Adrenal gland (tissue), 12 donors: ENCODE results near the gene SLC7A9. TPM values are rescaled to one million over a fixed set of nuclear protein-coding genes. Genes with fewer than 3 reads are reported as not detected.

Experiments used
- DNase-seq, 7 donors: peaks; one replicate each; pipeline ENCODE4 v3.0.0-alpha.2; 2019 to 2020
- H3K27ac ChIP-seq, 5 donors: fragments of 200-600 bp; sonication (generic) in 4 of 5; 1 replicate in 3 of 5; 2 replicates in 2 of 5; pipeline versions ENCODE4 v1.5.1 to v1.8.0; 2016 to 2020; ENCODE audit warnings: mild to moderate bottlenecking in 1 of 5
- H3K27me3 ChIP-seq: fragments of 200-600 bp; 2 replicates; pipeline ENCODE4 v1.8.0; 2021
- H3K36me3 ChIP-seq, 2 donors: fragments of 200-600 bp; replicated peaks in 1 of 2; 1 replicate in 1 of 2; 2 replicates in 1 of 2; pipeline versions ENCODE4 v1.5.1 to v1.8.0; 2018 to 2022
- H3K4me1 ChIP-seq, 2 donors: fragments of 200-600 bp; replicated peaks in 1 of 2; 1 replicate in 1 of 2; 2 replicates in 1 of 2; pipeline versions ENCODE4 v1.5.1 to v1.8.0; 2018 to 2021
- H3K4me3 ChIP-seq, 4 donors: fragments of 200-600 bp; sonication (generic) in 3 of 4; one replicate each; pipeline ENCODE4 v1.5.1; 2016 to 2018
- H3K9me3 ChIP-seq, 3 donors: fragments of 200-600 bp; sonication (generic) in 1 of 3; replicated peaks in 1 of 3; 1 replicate in 2 of 3; 2 replicates in 1 of 3; pipeline versions ENCODE4 v1.5.1 to v1.8.0; 2016 to 2021
- POLR2A ChIP-seq, 2 donors: fragments of 450-650 bp; IDR thresholded peaks; one replicate each; pipeline ENCODE4 v1.6.1; 2017; ENCODE audit warnings: antibody characterized with exemption in 2 of 2, mild to moderate bottlenecking in 2 of 2, moderate library complexity in 1 of 2
- WGBS, 4 donors: extraction: QIAGEN DNeasy Blood & Tissue Kit in 2 of 4; methylation state at CpG; one replicate each; pipeline versions ENCODE4 v1.1.5 to v1.1.7; 2013 to 2017; 5-methylcytosine and 5-hydroxymethylcytosine counted together
- intact Hi-C, 2 donors: fragments of 100-400 bp; cut with DNase I; formaldehyde crosslinking; loops; one replicate each; pipeline versions ENCODE4 v1.14.1 to v1.15.0; 2022 to 2023
- polyA plus RNA-seq, 3 donors: library from polyadenylated mRNA; stranded (reverse); fragments of 200-250 nt in 2 of 3; fragments of 350-450 nt in 1 of 3; fragmentation: Illumina TruSeq in 1 of 3; extraction: RNeasy Lipid Tissue Mini Kit (QIAGEN cat#74804) in 1 of 3; gene quantifications; one replicate each; pipeline ENCODE4 v1.2.3, GENCODE V29; 2013 to 2014
- total RNA-seq, 9 donors: library from RNA; depleted of rRNA in 4 of 9; stranded (reverse); fragments of >200 nt in 4 of 9; fragments of 120-200 nt in 1 of 9; fragmentation: NEBNext Ultra II Directional in 1 of 9; extraction: Animal tissue kit (Norgen Biotek cat#: 25700) in 1 of 9; gene quantifications; one replicate each; pipeline versions ENCODE4 v1.1.0 to v1.2.4, GENCODE V29; 2013 to 2023
- TF ChIP-seq, protein P1 (sequence below), 6 experiments: fragments of 450-650 bp in 4 of 6; fragments of 200-600 bp in 2 of 6; sonication (generic) in 1 of 6; IDR thresholded peaks; 1 replicate in 5 of 6; 2 replicates in 1 of 6; pipeline versions ENCODE4 v1.5.1 to v1.8.0; 2016 to 2021; ENCODE audit warnings: antibody characterized with exemption in 6 of 6, mild to moderate bottlenecking in 2 of 6, moderate library complexity in 1 of 6
- donor health status: healthy with polysubstance abuse.
- donor health status: Bipolar disorder and iron deficiency.
- donor health status: DM: yes; HTN: yes; CAD: no.
- donor health status: DM: no; HTN: no; CAD: no.
- donor health status: DM: no; HTN: no; CAD: no.
- donor health status: DM: yes; HTN: yes; CAD: no.

The SLC7A9 gene
- total and polyA plus RNA-seq, 12 donors = 0.11 to 0.51 (median 0.48) TPM; not detected in 5

GRCh38 chr19:32875428-32875827 lies 5.9 kb upstream of the SLC7A9 start:
- peak in 1 of 7 donors; percentile 21 for DNase-seq
- H3K36me3 ChIP-seq = no peaks in the 10 kb centered on the region
- intact Hi-C loops = no loop called here
- WGBS, 4 donors = 73 to 81% (median 76%) methylated on average over 7 of the region's 7 CpGs
- H3K9me3 ChIP-seq = no peaks in the 10 kb centered on the region
- TF ChIP-seq, protein P1, sequence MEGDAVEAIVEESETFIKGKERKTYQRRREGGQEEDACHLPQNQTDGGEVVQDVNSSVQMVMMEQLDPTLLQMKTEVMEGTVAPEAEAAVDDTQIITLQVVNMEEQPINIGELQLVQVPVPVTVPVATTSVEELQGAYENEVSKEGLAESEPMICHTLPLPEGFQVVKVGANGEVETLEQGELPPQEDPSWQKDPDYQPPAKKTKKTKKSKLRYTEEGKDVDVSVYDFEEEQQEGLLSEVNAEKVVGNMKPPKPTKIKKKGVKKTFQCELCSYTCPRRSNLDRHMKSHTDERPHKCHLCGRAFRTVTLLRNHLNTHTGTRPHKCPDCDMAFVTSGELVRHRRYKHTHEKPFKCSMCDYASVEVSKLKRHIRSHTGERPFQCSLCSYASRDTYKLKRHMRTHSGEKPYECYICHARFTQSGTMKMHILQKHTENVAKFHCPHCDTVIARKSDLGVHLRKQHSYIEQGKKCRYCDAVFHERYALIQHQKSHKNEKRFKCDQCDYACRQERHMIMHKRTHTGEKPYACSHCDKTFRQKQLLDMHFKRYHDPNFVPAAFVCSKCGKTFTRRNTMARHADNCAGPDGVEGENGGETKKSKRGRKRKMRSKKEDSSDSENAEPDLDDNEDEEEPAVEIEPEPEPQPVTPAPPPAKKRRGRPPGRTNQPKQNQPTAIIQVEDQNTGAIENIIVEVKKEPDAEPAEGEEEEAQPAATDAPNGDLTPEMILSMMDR (IDR thresholded peaks at IDR 0.05) = no peak
- no peak for TF ChIP-seq POLR2A (IDR thresholded peaks at IDR 0.05)
- no peaks in the 10 kb centered on the region for H3K27me3 ChIP-seq
- H3K4me3 ChIP-seq = no peak overlapping the region
- H3K27ac ChIP-seq = no peak overlapping the region
- no peaks in the 10 kb centered on the region for H3K4me1 ChIP-seq

- Histone ChIP-seq H3K4me3 (no peak overlapping the region), H3K36me3 (no peaks in the 10 kb centered on the region), H3K9me3 (no peaks in the 10 kb centered on the region), H3K27me3 (no peaks in the 10 kb centered on the region), H3K27ac (no peak overlapping the region), H3K4me1 (no peaks in the 10 kb centered on the region)
- WGBS, 4 donors = 68 to 92% (median 82%) methylated on average over 4 to 9 of the region's 9 CpGs
- no peak for TF ChIP-seq POLR2A (IDR thresholded peaks at IDR 0.05)
- TF ChIP-seq, protein P1 (IDR thresholded peaks at IDR 0.05) = no peak
- intact Hi-C loops = no loop called here
- peak in 1 of 7 donors; percentile 39 for DNase-seq
Observed at GRCh38 chr19:32874605-32875004, 5.0 kb upstream of the SLC7A9 start.

GRCh38 chr19:32873247-32873959 lies 3.8 kb upstream of the SLC7A9 start:
- H3K36me3 ChIP-seq = no peaks in the 10 kb centered on the region
- TF ChIP-seq, protein P1 (IDR thresholded peaks at IDR 0.05) = no peak
- TF ChIP-seq POLR2A (IDR thresholded peaks at IDR 0.05) = no peak
- H3K27ac ChIP-seq = no peak overlapping the region
- peak in 1 of 7 donors; percentile 21 for DNase-seq
- H3K4me3 ChIP-seq = no peak overlapping the region
- H3K9me3 ChIP-seq = no peaks in the 10 kb centered on the region
- H3K27me3 ChIP-seq = no peaks in the 10 kb centered on the region
- H3K4me1 ChIP-seq = no peaks in the 10 kb centered on the region
- WGBS, 4 donors = 77 to 90% (median 86%) methylated on average over 18 of the region's 18 CpGs
- intact Hi-C loops = no loop called here

GRCh38 chr19:32872391-32872790 lies 2.8 kb upstream of the SLC7A9 start:
- WGBS, 4 donors = 88 to 92% (median 91%) methylated on average over 3 of the region's 3 CpGs
- H3K36me3 ChIP-seq = no peaks in the 10 kb centered on the region
- intact Hi-C loops = no loop called here

More at GRCh38 chr19:32872391-32872790, 2.8 kb upstream of the SLC7A9 start:
- no peak for DNase-seq
- H3K4me1 ChIP-seq = no peaks in the 10 kb centered on the region
- no peaks in the 10 kb centered on the region for H3K27me3 ChIP-seq
- H3K9me3 ChIP-seq = no peaks in the 10 kb centered on the region
- TF ChIP-seq POLR2A (IDR thresholded peaks at IDR 0.05) = no peak
- TF ChIP-seq, protein P1 (IDR thresholded peaks at IDR 0.05) = no peak
- no peak overlapping the region for H3K4me3 ChIP-seq
- no peak overlapping the region for H3K27ac ChIP-seq
